K562 (cell line): ENCODE measurements around the gene GRHPR. TPM values are rescaled to one million over a fixed set of nuclear protein-coding genes. Genes with fewer than 3 reads are reported as not detected.

Source experiments
- ARID4B ChIP-seq: sonication (generic); formaldehyde crosslinking; IDR thresholded peaks from 2 replicates; pipeline ENCODE4 v1.8.0; 2022; ENCODE audit warnings: mild to moderate bottlenecking, missing genetic modification reagents
- C11orf30 ChIP-seq: fragments of 450-650 bp; IDR thresholded peaks from 2 replicates; pipeline ENCODE4 v1.6.1; 2016; ENCODE audit warnings: low read depth, mild to moderate bottlenecking
- DIDO1 ChIP-seq: fragments of 450-650 bp; IDR thresholded peaks from 2 replicates; pipeline ENCODE4 v1.6.1; 2016; ENCODE audit warnings: low read depth, missing biosample characterization, missing genetic modification characterization
- E2F4 ChIP-seq: sonication (generic); formaldehyde crosslinking; IDR thresholded peaks from 2 replicates; pipeline ENCODE4 v1.8.0; 2022; ENCODE audit warnings: mild to moderate bottlenecking, low read depth, missing genetic modification reagents
- FOXP1 ChIP-seq: sonication (generic); formaldehyde crosslinking; IDR thresholded peaks from 2 replicates; pipeline ENCODE4 v1.8.0; 2022; ENCODE audit warnings: mild to moderate bottlenecking, missing genetic modification reagents
- NCOA6 ChIP-seq: fragments of 450-650 bp; IDR thresholded peaks from 2 replicates; pipeline ENCODE4 v1.6.1; 2017; ENCODE audit warnings: mild to moderate bottlenecking
- NONO ChIP-seq, 2 experiments: fragments of 200-400 bp in 1 of 2; fragments of 450-650 bp in 1 of 2; formaldehyde crosslinking in 1 of 2; IDR thresholded peaks; 2 replicates each; pipeline ENCODE4 v1.6.1; 2017; ENCODE audit warnings: low read depth in 2 of 2, mild to moderate bottlenecking in 2 of 2, moderate library complexity in 2 of 2, low read length in 1 of 2
- PML ChIP-seq: IDR thresholded peaks from 2 replicates; pipeline ENCODE4 v1.6.1; 2012; ENCODE audit warnings: low read length, inconsistent platforms
- SOX6 ChIP-seq: fragments of 450-650 bp; IDR thresholded peaks from 2 replicates; pipeline ENCODE4 v1.6.1; 2014; ENCODE audit warnings: mild to moderate bottlenecking
- TARDBP ChIP-seq: fragments of 450-650 bp; IDR thresholded peaks from 2 replicates; pipeline ENCODE4 v1.6.1; 2016
- TBP ChIP-seq: optimal IDR thresholded peaks from 2 replicates; pipeline ENCODE3; 2011; ENCODE audit warnings: low read depth, low read length, improper control_type of control experiment
- ZNF212 ChIP-seq: fragments of 450-650 bp; formaldehyde crosslinking; IDR thresholded peaks from 2 replicates; pipeline ENCODE4 v1.4.0; 2020; ENCODE audit warnings: mild to moderate bottlenecking
- ZNF253 ChIP-seq: fragments of 250-450 bp; sonication (Bioruptor Pico); conservative IDR thresholded peaks from 2 replicates; pipeline ENCODE4 v1.6.1; 2021; ENCODE audit warnings: mild to moderate bottlenecking
- polyA plus RNA-seq, 8 experiments: library from polyadenylated mRNA; depleted of rRNA in 4 of 8; stranded (reverse) in 5 of 8; unstranded in 3 of 8; fragments of >200 nt; fragmentation: Nextera tagmentation in 2 of 8; fragmentation: Illumina TruSeq in 1 of 8; extraction: Ambion mirVana in 2 of 8; extraction: Trizol in 1 of 8; gene quantifications; 2 replicates each; pipeline versions ENCODE4 v1.2.1 to v1.2.3, GENCODE V29; 2011 to 2014; ENCODE audit warnings: inconsistent platforms in 1 of 8, missing spikeins in 1 of 8
- total RNA-seq, 7 experiments: library from RNA; depleted of rRNA in 6 of 7; stranded (reverse); fragments of >200 nt in 6 of 7; fragmentation: Illumina TruSeq in 2 of 7; extraction: Trizol in 2 of 7; gene quantifications; 2 replicates each; pipeline versions ENCODE4 v1.2.1 to v1.2.3, GENCODE V29; 2011 to 2021; ENCODE audit warnings: low replicate concordance in 1 of 7
- TF ChIP-seq, protein P1 (sequence below), 2 experiments: IDR thresholded peaks; 2 replicates each; pipeline ENCODE4 v1.6.1; 2011; ENCODE audit warnings: borderline replicate concordance in 1 of 2, control low read depth in 1 of 2, low read depth in 1 of 2, low read length in 1 of 2, mild to moderate bottlenecking in 1 of 2, mixed read lengths in 1 of 2, moderate library complexity in 1 of 2; ENCODE audit not compliant: insufficient read depth in 1 of 2, insufficient read length in 1 of 2, poor library complexity in 1 of 2, severe bottlenecking in 1 of 2; ENCODE audit errors: extremely low read depth in 1 of 2
- TF ChIP-seq, protein P2 (sequence below): fragments of 250-450 bp; sonication (Bioruptor Pico); IDR thresholded peaks from 2 replicates; pipeline ENCODE4 v1.9.0; 2021; ENCODE audit warnings: mild to moderate bottlenecking, inconsistent platforms
- TF ChIP-seq, protein P3 (sequence below): fragments of 450-650 bp; IDR thresholded peaks from 2 replicates; pipeline ENCODE4 v1.6.1; 2016

GRHPR gene
- total and polyA plus RNA-seq, 9 of the 15 experiments (the other 6 are each of a cell fraction or from before 2014, with no cell fraction given), result 38.9 to 144 (median 120) TPM

DNA sequence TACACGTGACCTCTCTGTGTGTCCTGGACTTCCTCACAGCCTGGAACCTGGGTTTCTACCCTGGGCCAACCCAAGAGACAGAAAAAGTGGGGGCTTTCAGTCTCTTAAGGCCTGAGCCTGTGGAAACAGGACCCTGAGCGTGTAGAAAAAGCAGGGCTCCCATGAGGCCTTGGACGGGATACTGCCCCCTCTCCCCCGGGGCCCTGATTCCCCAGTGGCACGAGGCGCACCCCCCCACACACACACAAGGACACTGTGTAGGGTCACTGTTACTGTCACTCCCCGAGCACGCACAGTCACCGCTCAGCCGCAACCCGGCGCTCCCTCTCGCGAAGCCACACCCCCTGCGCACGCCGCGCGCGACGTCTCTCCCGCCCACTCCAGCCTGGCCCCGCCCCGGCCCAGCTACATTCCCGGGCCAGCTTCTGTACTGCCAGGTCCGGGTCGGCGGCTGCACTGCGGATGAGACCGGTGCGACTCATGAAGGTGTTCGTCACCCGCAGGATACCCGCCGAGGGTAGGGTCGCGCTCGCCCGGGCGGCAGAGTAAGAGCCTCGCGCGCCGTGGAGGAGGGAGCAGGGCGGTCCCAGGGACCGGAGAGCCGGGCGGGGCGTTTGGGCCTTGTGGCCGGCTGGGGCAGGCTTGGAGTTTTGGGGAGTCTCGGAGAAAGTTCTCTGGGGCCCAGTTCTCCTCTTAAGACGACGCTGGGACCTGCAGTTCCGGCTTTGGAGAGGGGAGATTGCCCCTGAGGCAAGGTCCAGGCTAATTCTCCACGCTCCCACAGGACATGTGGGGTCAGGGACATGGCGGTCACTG is at the start of gene GRHPR (continued):
- TF ChIP-seq ARID4B (CRISPR knock-in tag), result peak; percentile 39; the same call in 1 of the 2 replicates
- TF ChIP-seq, protein P1, sequence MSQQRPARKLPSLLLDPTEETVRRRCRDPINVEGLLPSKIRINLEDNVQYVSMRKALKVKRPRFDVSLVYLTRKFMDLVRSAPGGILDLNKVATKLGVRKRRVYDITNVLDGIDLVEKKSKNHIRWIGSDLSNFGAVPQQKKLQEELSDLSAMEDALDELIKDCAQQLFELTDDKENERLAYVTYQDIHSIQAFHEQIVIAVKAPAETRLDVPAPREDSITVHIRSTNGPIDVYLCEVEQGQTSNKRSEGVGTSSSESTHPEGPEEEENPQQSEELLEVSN (IDR thresholded peaks at IDR 0.05; ENCODE audit: borderline replicate concordance in 1 of 2, extremely low read depth in 1 of 2, insufficient read depth in 1 of 2, insufficient read length in 1 of 2, low read depth in 1 of 2, low read length in 1 of 2, poor library complexity in 1 of 2, severe bottlenecking in 1 of 2), result peak; percentile 62 to 79
- TF ChIP-seq ZNF212 (CRISPR knock-in tag), result no peak
- peak in 1 of 2 experiments; percentile 11; a peak in 1 of 4 replicates for TF ChIP-seq NONO (IDR thresholded peaks at IDR 0.05; ENCODE audit: low read depth in 2 of 2, low read length in 1 of 2)
- TF ChIP-seq FOXP1 (CRISPR knock-in tag), result peak; percentile 67; the same call in 1 of the 2 replicates
- TF ChIP-seq E2F4 (CRISPR knock-in tag), result peak; percentile 7; the same call in 1 of the 2 replicates
- peak; percentile 50; the same call in 1 of the 2 replicates for TF ChIP-seq C11orf30
- TF ChIP-seq, protein P2, sequence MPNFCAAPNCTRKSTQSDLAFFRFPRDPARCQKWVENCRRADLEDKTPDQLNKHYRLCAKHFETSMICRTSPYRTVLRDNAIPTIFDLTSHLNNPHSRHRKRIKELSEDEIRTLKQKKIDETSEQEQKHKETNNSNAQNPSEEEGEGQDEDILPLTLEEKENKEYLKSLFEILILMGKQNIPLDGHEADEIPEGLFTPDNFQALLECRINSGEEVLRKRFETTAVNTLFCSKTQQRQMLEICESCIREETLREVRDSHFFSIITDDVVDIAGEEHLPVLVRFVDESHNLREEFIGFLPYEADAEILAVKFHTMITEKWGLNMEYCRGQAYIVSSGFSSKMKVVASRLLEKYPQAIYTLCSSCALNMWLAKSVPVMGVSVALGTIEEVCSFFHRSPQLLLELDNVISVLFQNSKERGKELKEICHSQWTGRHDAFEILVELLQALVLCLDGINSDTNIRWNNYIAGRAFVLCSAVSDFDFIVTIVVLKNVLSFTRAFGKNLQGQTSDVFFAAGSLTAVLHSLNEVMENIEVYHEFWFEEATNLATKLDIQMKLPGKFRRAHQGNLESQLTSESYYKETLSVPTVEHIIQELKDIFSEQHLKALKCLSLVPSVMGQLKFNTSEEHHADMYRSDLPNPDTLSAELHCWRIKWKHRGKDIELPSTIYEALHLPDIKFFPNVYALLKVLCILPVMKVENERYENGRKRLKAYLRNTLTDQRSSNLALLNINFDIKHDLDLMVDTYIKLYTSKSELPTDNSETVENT (CRISPR knock-in tag), result peak; percentile 40; the same call in 1 of the 2 replicates
- TF ChIP-seq, protein P3, sequence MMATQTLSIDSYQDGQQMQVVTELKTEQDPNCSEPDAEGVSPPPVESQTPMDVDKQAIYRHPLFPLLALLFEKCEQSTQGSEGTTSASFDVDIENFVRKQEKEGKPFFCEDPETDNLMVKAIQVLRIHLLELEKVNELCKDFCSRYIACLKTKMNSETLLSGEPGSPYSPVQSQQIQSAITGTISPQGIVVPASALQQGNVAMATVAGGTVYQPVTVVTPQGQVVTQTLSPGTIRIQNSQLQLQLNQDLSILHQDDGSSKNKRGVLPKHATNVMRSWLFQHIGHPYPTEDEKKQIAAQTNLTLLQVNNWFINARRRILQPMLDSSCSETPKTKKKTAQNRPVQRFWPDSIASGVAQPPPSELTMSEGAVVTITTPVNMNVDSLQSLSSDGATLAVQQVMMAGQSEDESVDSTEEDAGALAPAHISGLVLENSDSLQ, result peak; percentile 91
- TF ChIP-seq PML, result peak; percentile 38; the same call in 1 of the 2 replicates
- peak; percentile 70; the same call in 1 of the 2 replicates for TF ChIP-seq NCOA6
- peak; percentile 48 for TF ChIP-seq SOX6
- TF ChIP-seq TBP, result peak; percentile 84
- 0 out of 2 replicates have a peak, but pooled peaks have one; percentile 16 for TF ChIP-seq DIDO1 (tag)
- TF ChIP-seq ZNF253, result no peak
- peak; percentile 93 for TF ChIP-seq TARDBP
